ENCODE results near the gene UFD1.

DNA sequence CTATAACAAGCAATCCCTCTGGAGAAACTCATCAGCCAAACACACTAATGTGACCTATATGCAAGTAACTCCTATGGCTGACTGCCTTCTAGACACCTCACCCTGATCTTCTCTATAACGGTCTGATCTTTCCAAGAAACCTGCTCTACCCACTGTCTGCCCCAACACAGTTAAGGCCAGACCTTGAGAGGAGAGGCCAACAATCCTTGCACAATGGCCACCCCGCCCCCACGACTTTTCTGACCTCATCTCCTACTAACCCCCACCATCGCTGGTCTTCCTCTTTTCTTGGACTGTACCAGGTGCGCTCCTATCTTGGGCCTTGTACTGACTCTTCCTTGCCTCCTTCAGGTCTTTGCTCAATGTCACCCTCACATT is 59.9 kb downstream of the UFD1 start:
- no peak for TF ChIP-seq ZNF274 (IDR thresholded peaks at IDR 0.05; ENCODE audit: low read depth, low read length)
- TF ChIP-seq YY1 (IDR thresholded peaks at IDR 0.05; ENCODE audit: insufficient read depth, insufficient read length): no peak
- TF ChIP-seq SUZ12 (IDR thresholded peaks at IDR 0.05; ENCODE audit: extremely low read depth, insufficient read depth, insufficient read length): no peak
